ENCODE measurements around the gene CA5A.

Gene CA5A

GRCh38 chr16:87973717-87974116 lies 37.4 kb upstream of the CA5A start:
- Histone ChIP-seq H3K9me3 (ENCODE audit: insufficient read depth, low read length, severe bottlenecking) (peaks cover 9% of the 10 kb centered on the region), H3K27me3 (ENCODE audit: insufficient read depth, low read length, poor library complexity) (no peaks in the 10 kb centered on the region), H3K4me3 (ENCODE audit: low read depth in 1 of 2, low read length in 2 of 2) (no peak overlapping the region), H3K9ac (ENCODE audit: low read depth, low read length) (no peak overlapping the region), H3K4me1 (ENCODE audit: insufficient read depth, low read length) (no peaks in the 10 kb centered on the region), H3K79me2 (ENCODE audit: insufficient read depth, low read length) (peaks cover 74% of the 10 kb centered on the region), H3K36me3 (ENCODE audit: insufficient read depth, low read length) (peaks cover 25% of the 10 kb centered on the region), H2AFZ (ENCODE audit: low read depth, low read length) (no peak overlapping the region), H3K27ac (ENCODE audit: low read length) (no peak overlapping the region), H4K20me1 (ENCODE audit: insufficient read depth, low read length) (peaks cover 15% of the 10 kb centered on the region; the same call in 1 of the 2 replicates), H3K4me2 (ENCODE audit: insufficient read depth, low read length) (no peak overlapping the region)
- no peak for DNase-seq
- no peak for TF ChIP-seq CTCF (IDR thresholded peaks at IDR 0.05; ENCODE audit: borderline replicate concordance, extremely low read depth, low read length, poor library complexity, severe bottlenecking)
- no peak for TF ChIP-seq EZH2 (IDR thresholded peaks at IDR 0.05; ENCODE audit: borderline replicate concordance, low read depth, low read length, severe bottlenecking)
- no peak for ATAC-seq (ENCODE audit: insufficient read depth, low read depth)

- Histone ChIP-seq H3K27me3 (ENCODE audit: insufficient read depth, low read length, poor library complexity) (no peaks in the 10 kb centered on the region), H4K20me1 (ENCODE audit: insufficient read depth, low read length) (peaks cover 18% of the 10 kb centered on the region; the same call in 1 of the 2 replicates), H3K4me3 (ENCODE audit: low read depth in 1 of 2, low read length in 2 of 2) (no peak overlapping the region), H3K4me1 (ENCODE audit: insufficient read depth, low read length) (no peaks in the 10 kb centered on the region), H3K4me2 (ENCODE audit: insufficient read depth, low read length) (no peak overlapping the region), H3K9ac (ENCODE audit: low read depth, low read length) (no peak overlapping the region), H3K27ac (ENCODE audit: low read length) (no peak overlapping the region), H2AFZ (ENCODE audit: low read depth, low read length) (no peak overlapping the region), H3K79me2 (ENCODE audit: insufficient read depth, low read length) (peaks cover 91% of the 10 kb centered on the region), H3K9me3 (ENCODE audit: insufficient read depth, low read length, severe bottlenecking) (peaks cover 9% of the 10 kb centered on the region), H3K36me3 (ENCODE audit: insufficient read depth, low read length) (peaks cover 20% of the 10 kb centered on the region)
- DNase-seq (no peak), ATAC-seq (ENCODE audit: insufficient read depth, low read depth) (no peak)
- TF ChIP-seq EZH2 (IDR thresholded peaks at IDR 0.05; ENCODE audit: borderline replicate concordance, low read depth, low read length, severe bottlenecking) (no peak), CTCF (IDR thresholded peaks at IDR 0.05; ENCODE audit: borderline replicate concordance, extremely low read depth, low read length, poor library complexity, severe bottlenecking) (no peak)
Observed at GRCh38 chr16:87971933-87972332, 35.6 kb upstream of the CA5A start.

- no peak for ATAC-seq (ENCODE audit: insufficient read depth, low read depth)
- H3K9ac ChIP-seq (ENCODE audit: low read depth, low read length) = no peak overlapping the region
- peaks cover 98% of the 10 kb centered on the region for H3K79me2 ChIP-seq (ENCODE audit: insufficient read depth, low read length)
- peaks cover 13% of the 10 kb centered on the region for H3K36me3 ChIP-seq (ENCODE audit: insufficient read depth, low read length)
- H3K4me1 ChIP-seq (ENCODE audit: insufficient read depth, low read length) = no peaks in the 10 kb centered on the region
- no peak overlapping the region for H2AFZ ChIP-seq (ENCODE audit: low read depth, low read length)
- no peak overlapping the region for H3K4me2 ChIP-seq (ENCODE audit: insufficient read depth, low read length)
- peaks cover 27% of the 10 kb centered on the region for H4K20me1 ChIP-seq (ENCODE audit: insufficient read depth, low read length)
- no peak for DNase-seq
- H3K27me3 ChIP-seq (ENCODE audit: insufficient read depth, low read length, poor library complexity) = no peaks in the 10 kb centered on the region
- peaks cover 9% of the 10 kb centered on the region for H3K9me3 ChIP-seq (ENCODE audit: insufficient read depth, low read length, severe bottlenecking)
- no peak overlapping the region for H3K4me3 ChIP-seq (ENCODE audit: low read depth in 1 of 2, low read length in 2 of 2)
- TF ChIP-seq EZH2 (IDR thresholded peaks at IDR 0.05; ENCODE audit: borderline replicate concordance, low read depth, low read length, severe bottlenecking) = no peak
- TF ChIP-seq CTCF (IDR thresholded peaks at IDR 0.05; ENCODE audit: borderline replicate concordance, extremely low read depth, low read length, poor library complexity, severe bottlenecking) = no peak
- H3K27ac ChIP-seq (ENCODE audit: low read length) = no peak overlapping the region
Observed at GRCh38 chr16:87970186-87970585, 33.9 kb upstream of the CA5A start.

GRCh38 chr16:87968541-87968940 lies 32.2 kb upstream of the CA5A start:
- H3K4me3 ChIP-seq (ENCODE audit: low read depth in 1 of 2, low read length in 2 of 2) = no peak overlapping the region
- no peaks in the 10 kb centered on the region for H3K4me1 ChIP-seq (ENCODE audit: insufficient read depth, low read length)
- no peak for ATAC-seq (ENCODE audit: insufficient read depth, low read depth)
- no peak for DNase-seq
- H3K9ac ChIP-seq (ENCODE audit: low read depth, low read length) = no peak overlapping the region
- no peak overlapping the region for H3K4me2 ChIP-seq (ENCODE audit: insufficient read depth, low read length)
- peaks cover 9% of the 10 kb centered on the region for H3K9me3 ChIP-seq (ENCODE audit: insufficient read depth, low read length, severe bottlenecking)
- H3K79me2 ChIP-seq (ENCODE audit: insufficient read depth, low read length) = peaks cover 99% of the 10 kb centered on the region
- TF ChIP-seq EZH2 (IDR thresholded peaks at IDR 0.05; ENCODE audit: borderline replicate concordance, low read depth, low read length, severe bottlenecking) (no peak), CTCF (IDR thresholded peaks at IDR 0.05; ENCODE audit: borderline replicate concordance, extremely low read depth, low read length, poor library complexity, severe bottlenecking) (no peak)
- no peaks in the 10 kb centered on the region for H3K27me3 ChIP-seq (ENCODE audit: insufficient read depth, low read length, poor library complexity)
- H4K20me1 ChIP-seq (ENCODE audit: insufficient read depth, low read length) = peaks cover 38% of the 10 kb centered on the region
- H3K27ac ChIP-seq (ENCODE audit: low read length) = no peak overlapping the region
- no peak overlapping the region for H2AFZ ChIP-seq (ENCODE audit: low read depth, low read length)
- H3K36me3 ChIP-seq (ENCODE audit: insufficient read depth, low read length) = peaks cover 7% of the 10 kb centered on the region

Data from DND-41 (cell line).